Hypothalamus (tissue), 51 donors: Measurements from ENCODE around the gene DHRS7B.
"Not testable (repeated sequence)": the region's sequence is repeated elsewhere in the genome, so short reads cannot be mapped to it uniquely, and the experiment has no call there.

Experiments used
- DNase-seq, 51 donors: peaks; one replicate each; lab custom pipeline; 2025; lab: John Stamatoyannopoulos, UW

Gene DHRS7B

DNA sequence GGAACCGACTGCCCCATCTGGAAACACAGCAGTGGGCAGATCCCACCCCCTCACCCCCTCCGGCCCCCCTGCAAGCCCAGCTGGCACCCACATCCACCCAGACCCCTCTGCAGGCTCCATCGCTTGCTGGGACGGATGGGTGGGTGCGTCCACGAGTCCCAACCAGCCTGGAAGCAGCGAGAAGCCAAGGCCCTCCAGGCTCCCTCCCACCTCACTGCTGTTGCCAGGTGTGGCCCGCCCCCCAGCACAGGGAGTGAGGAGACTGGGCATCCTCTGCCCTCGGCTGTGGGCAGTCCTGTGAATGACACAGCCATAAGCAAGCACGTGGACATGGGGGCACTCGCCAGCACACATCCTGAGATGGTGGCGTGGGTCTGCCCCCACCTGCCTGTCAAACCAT lies 75.7 kb downstream of the DHRS7B start:
- DNase-seq, result no peak

GRCh38 chr17:21204935-21205334 lies 78.2 kb downstream of the DHRS7B start:
- DNase-seq, result no peak

GRCh38 chr17:21208352-21208751 lies 81.6 kb downstream of the DHRS7B start:
- DNase-seq, result no peak

DNA sequence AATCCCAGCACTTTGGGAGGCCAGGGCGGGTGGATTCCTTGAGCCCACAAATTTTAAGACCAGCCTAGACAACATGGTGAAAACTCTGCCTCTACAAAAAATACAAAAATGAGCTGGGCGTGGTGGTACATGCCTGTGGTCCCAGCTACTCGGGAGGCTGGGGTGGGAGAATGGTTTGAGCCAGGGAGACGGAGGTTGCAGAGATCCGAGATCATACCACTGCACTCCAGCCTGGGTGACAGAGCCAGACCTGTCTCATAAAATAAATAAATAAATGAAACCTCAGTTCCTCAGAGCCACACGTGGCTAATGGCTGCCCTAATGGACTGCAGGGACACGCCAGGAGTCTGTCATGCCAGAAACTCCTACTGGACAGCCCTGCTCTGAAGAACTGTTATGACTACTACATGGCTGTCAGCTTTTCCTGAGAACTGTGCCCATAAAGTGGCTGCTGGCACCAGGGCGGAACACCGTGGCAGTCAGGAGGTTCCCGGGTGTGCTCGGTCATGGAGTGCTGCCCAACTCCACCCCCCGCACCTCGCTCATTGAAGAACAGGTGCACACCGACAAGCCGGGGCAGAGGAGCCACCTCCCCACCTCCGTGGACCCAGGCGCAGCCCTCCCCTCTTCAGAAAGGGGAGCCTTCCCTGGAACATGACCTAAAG lies 82.9 kb downstream of the DHRS7B start:
- DNase-seq, result no peak

- no peak for DNase-seq
These were observed 83.8 kb downstream of the DHRS7B start for GRCh38 chr17:21210411-21211076.

DNA sequence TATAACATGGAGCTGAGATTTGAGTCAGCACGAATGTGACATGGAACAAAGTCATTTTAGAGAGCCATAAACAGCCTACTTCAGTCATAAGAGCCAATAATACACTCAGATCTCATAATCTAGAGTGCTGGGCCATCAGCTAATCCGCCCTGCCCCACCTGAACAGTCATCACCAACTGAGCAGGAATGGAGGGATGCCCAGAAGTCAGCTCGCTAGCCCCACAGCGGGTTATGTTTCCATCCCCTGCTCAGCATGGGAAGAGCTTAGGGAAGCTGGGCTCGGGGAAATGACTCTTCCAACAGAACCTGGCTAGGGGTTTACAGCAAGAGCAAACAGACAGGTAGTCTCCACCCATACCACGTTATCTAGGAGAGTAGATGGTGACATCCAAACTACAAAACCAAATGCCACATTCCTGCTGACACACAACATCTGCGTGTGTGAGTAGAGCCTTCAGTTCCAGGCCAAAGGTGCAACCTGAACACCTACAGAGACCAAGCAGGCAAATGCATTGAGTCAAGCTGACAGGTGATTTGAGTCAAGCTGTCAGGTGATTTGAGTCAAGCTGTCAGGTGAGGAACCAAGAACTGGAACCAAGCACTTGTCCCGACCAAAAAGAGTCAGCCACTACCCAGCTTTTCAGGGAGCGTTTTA lies 85.2 kb downstream of the DHRS7B start:
- no peak for DNase-seq

GRCh38 chr17:21212826-21213637 lies 86.3 kb downstream of the DHRS7B start:
- DNase-seq, result no peak

- peak in 4 of 51 donors; percentile 33 to 56 (median 44) for DNase-seq
These were observed 86.9 kb downstream of the DHRS7B start for GRCh38 chr17:21213638-21214014.

DNA sequence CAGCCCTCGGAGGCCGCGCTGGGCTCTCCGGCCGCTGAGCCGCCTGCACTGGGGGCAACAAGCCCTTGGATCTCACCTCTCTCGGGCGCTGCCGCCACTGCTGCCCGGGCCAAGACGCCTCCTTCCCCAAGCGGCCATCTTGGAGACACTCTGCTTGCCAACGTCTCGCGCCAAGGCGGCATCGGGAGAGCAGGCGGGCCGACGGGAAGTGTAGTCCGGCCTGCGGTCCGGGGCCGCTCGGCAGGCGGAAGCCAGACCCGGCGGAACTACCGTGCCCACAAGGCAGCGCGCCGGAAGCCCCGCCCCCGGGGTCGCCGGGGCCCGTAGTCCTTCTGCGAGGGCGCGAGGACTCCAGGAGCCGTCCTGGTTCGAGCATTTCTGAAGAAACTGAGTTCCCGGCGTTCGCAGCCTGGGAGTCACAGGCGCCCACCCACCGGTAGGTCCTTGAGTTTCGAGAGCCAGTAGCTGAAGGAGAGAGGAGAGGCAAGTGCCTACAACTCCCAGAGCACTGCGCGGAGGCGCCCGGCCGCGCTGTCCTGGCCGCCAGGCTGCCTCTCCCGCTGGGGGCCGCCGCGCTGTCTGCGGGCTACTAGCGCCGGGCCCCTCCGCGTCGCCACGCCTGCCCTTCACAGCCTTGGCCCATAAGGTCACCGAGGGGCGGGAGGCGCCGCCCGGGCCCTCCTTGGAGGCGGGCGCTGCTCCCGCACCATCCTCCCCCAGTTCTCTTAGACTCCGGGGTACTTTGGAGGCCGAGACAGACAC lies 87.4 kb downstream of the DHRS7B start, which contains the start of gene TMEM11:
Gene TMEM11, minus strand, starts transcription at position 147 of the 762 bp plus-strand sequence. Its CDS starts 9 bp downstream, at position 138.
- peak; percentile 47 to 98 (median 93) for DNase-seq

DNA sequence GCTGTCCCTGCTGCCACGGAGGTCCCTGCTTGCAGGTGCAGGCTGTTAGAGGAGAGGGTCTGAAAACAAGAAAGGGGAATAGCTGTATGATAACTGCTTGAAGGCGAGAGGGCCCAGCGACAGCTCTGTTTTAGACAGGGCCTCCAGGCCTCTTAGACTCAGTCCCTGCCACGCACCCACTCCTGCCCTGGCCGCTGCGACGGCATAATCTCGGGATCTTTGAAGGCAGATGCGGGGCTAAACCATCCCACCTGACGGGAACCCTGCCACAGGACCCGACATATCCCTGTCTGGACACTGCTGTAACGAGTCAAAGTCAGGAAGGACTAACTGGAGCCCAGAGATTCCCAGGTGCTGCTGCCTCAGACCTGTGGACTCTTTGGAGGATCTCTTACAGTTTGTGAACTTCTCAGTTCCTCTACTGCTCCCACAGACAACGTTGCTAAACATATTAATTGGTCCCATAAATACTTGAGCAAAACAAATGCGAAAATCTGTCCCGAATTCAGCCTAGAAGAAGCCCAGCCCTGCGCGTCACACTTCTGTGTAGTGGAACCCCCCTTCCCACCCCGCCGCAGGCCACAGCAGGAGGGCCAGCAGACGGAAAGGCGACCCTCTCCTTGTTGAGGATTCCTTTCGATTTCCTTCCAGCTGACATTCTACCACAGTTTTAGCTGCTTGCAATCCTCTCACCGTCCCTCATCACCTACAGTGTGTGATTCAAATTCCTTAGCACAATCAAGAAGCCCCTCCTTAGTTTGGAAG lies 88.2 kb downstream of the DHRS7B start:
- DNase-seq, result peak in 8 of 51 donors; percentile 12 to 75 (median 52)

GRCh38 chr17:21215935-21216334 lies 89.2 kb downstream of the DHRS7B start:
- no peak for DNase-seq

DNA sequence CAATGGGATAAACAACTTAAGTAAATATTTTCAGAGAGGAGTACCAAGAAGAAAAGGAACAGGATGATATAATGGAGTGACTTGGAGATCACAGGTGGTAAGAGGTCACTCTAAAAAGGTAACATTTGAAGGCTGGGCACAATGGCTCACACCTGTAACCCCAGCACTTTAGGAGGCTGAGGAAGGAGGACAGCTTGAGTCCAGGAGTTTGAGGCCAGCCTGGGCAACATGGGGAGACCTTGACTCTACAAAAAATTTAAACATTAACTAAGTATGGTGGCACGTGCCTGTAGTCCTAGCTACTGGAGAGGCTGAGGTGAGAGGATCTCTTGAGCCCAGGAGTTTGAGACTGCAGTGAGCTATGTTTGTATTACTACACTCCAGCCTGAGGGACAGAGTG lies 90.6 kb downstream of the DHRS7B start:
- DNase-seq, result no peak

DNA sequence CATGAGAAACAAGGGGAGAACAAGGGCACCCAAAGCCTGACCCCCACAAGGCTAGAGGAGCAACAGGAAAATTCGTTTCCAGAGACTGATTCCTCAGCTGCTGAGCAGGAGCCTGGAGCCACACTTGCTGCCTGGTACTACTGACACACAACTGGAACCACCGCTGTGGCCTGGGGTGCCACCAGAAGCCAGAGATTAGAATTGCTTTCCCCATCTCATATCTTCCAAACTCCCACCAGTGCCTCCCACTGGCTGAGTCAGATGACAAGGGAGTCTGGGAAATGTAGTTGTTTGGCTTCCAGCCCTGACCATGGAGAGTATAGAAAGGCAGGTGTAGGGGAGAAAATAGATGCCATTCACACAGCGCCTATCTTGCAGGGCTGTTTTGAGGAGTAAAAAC lies 91.3 kb downstream of the DHRS7B start:
- peak in 2 of 51 donors; percentile 10 to 14 for DNase-seq

GRCh38 chr17:21218831-21219380 lies 92.1 kb downstream of the DHRS7B start:
- no peak for DNase-seq

- no peak for DNase-seq
These were observed 96.3 kb downstream of the DHRS7B start for GRCh38 chr17:21223086-21223485.

GRCh38 chr17:21227277-21227676 lies 100.5 kb downstream of the DHRS7B start:
- not testable (repeated sequence) for DNase-seq

DNA sequence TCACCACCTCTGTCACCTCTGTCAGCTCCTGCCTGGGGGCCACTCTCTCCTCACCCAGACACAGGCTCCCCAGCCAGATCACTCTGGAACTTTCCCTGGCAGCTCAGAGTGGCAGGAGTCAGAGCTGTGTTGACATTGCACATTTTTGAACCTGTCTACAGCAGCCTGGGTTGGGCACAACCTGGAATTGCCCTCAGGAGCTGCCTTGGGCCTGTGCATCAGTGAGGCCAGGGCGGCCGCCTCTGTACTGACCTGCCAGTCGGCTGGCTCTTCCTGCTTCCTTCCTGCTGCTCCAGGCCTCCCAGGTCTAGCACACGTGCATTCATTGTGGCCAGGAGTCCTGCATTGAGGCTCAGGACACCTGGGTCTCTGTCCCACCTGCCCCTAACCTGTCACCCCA lies 101.3 kb downstream of the DHRS7B start:
- DNase-seq, result no peak

- no peak for DNase-seq
These were observed 102.1 kb downstream of the DHRS7B start for GRCh38 chr17:21228845-21229244.

DNA sequence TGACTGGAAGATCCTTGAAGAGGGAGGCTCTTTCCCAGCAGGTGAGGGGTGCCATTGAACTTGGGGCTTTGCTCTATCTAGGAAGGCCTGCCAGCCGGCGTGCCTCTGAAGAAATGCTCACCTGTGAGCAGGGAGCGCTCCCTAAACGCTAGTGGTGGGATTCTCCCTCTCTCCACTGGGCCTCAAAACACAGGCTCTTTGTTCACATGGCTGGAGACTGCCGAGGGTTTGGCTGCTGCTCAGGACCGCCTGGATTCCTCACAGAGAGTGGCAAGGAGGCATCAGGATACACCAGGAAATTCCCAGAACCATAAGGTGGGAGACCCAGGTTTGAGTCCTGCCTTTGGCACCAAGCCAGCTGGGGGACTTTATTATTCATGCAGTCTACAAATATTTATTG lies 104.8 kb downstream of the DHRS7B start:
- no peak for DNase-seq
